B cell (primary cell): ENCODE measurements around the gene PMPCA. TPM values are rescaled to one million over a fixed set of nuclear protein-coding genes. Genes with fewer than 3 reads are reported as not detected.

Experiments used
- ATAC-seq: fragments of 200-7000 bp; cut with Tn5 transposase; one replicate; pipeline ENCODE4 v1.10.0; 2021; ENCODE audit warnings: low read depth, mild to moderate bottlenecking, moderate number of reproducible peaks, moderate library complexity
- CTCF ChIA-PET: fragments of 350-600 bp; sonication (Branson Sonifier 250); formaldehyde crosslinking; loops from one replicate; lab custom pipeline; 2021; ENCODE audit warnings: antibody characterized with exemption, inconsistent platforms; lab: Charles Lee
- POLR2A ChIA-PET: fragments of 350-600 bp; sonication (Branson Sonifier 250); formaldehyde crosslinking; loops from one replicate; lab custom pipeline; 2021; ENCODE audit warnings: antibody characterized with exemption; lab: Charles Lee
- DNase-seq: peaks from one replicate; pipeline ENCODE4 v3.0.0; 2013
- H2AFZ ChIP-seq: 2 replicates; pipeline ENCODE4 v1.6.1; 2012; ENCODE audit warnings: mild to moderate bottlenecking, low read depth, low read length; ENCODE audit not compliant: insufficient read depth, poor library complexity, severe bottlenecking
- H3K27ac ChIP-seq, 2 donors: 1 replicate in 1 of 2; 2 replicates in 1 of 2; pipeline ENCODE4 v1.5.1; 2012 to 2013; ENCODE audit warnings: low read length in 2 of 2, mild to moderate bottlenecking in 2 of 2, moderate library complexity in 1 of 2
- H3K27me3 ChIP-seq, 4 experiments: fragments of 200-600 bp in 1 of 4; sonication (generic) in 1 of 4; replicated peaks in 1 of 4; 1 replicate in 2 of 4; 2 replicates in 2 of 4; pipeline versions ENCODE4 v1.6.1 to v1.7.0; 2013 to 2016; ENCODE audit warnings: low read length in 3 of 4, mild to moderate bottlenecking in 2 of 4, mixed read lengths in 1 of 4, moderate library complexity in 1 of 4; ENCODE audit not compliant: insufficient read depth in 4 of 4, control insufficient read depth in 3 of 4; ENCODE audit errors: control extremely low read depth in 1 of 4
- H3K36me3 ChIP-seq, 2 experiments: replicated peaks in 1 of 2; 1 replicate in 1 of 2; 2 replicates in 1 of 2; pipeline versions ENCODE4 v1.6.1 to v1.7.1; 2013; ENCODE audit warnings: low read length in 1 of 2; ENCODE audit not compliant: insufficient read depth in 2 of 2, control insufficient read depth in 1 of 2; ENCODE audit errors: control extremely low read depth in 1 of 2, extremely low read depth in 1 of 2
- H3K4me1 ChIP-seq, 2 donors: fragments of 200-600 bp in 1 of 2; sonication (generic) in 1 of 2; 1 replicate in 1 of 2; 2 replicates in 1 of 2; pipeline versions ENCODE4 v1.5.1 to v1.6.1; 2013 to 2017; ENCODE audit warnings: low read length in 2 of 2; ENCODE audit not compliant: control insufficient read depth in 2 of 2, insufficient read depth in 2 of 2
- H3K4me2 ChIP-seq: replicated peaks from 2 replicates; pipeline ENCODE3; 2012; ENCODE audit warnings: mild to moderate bottlenecking, low read depth, low read length; ENCODE audit not compliant: poor library complexity, severe bottlenecking
- H3K4me3 ChIP-seq, 5 experiments: fragments of 200-600 bp in 1 of 5; sonication (generic) in 1 of 5; 1 replicate in 3 of 5; 2 replicates in 2 of 5; pipeline versions ENCODE4 v1.5.1 to v1.7.0; 2011 to 2016; ENCODE audit warnings: low read length in 4 of 5, mild to moderate bottlenecking in 4 of 5, low read depth in 2 of 5, control low read depth in 1 of 5, moderate library complexity in 1 of 5; ENCODE audit not compliant: insufficient read depth in 1 of 5; ENCODE audit errors: control extremely low read depth in 1 of 5, extremely low read depth in 1 of 5
- H3K79me2 ChIP-seq: fragments of 200-600 bp; sonication (generic); one replicate; pipeline ENCODE4 v1.6.0; 2016; ENCODE audit warnings: low read length; ENCODE audit not compliant: control insufficient read depth, insufficient read depth
- H3K9ac ChIP-seq: fragments of 200-600 bp; sonication (generic); 2 replicates; pipeline ENCODE4 v1.6.1; 2017; ENCODE audit warnings: mild to moderate bottlenecking, low read length, moderate library complexity
- H3K9me3 ChIP-seq, 3 donors: one replicate each; pipeline versions ENCODE4 v1.6.1 to v1.7.1; 2013; ENCODE audit warnings: low read length in 2 of 3; ENCODE audit not compliant: control insufficient read depth in 2 of 3, insufficient read depth in 1 of 3; ENCODE audit errors: control extremely low read depth in 1 of 3
- H4K20me1 ChIP-seq: 2 replicates; pipeline ENCODE4 v1.6.0; 2012; ENCODE audit warnings: mild to moderate bottlenecking, low read length; ENCODE audit not compliant: insufficient read depth, control insufficient read depth, poor library complexity, severe bottlenecking
- H3K27ac Mint-ChIP-seq: one replicate; pipeline ENCODE4 v1.8.0; 2021; ENCODE audit warnings: mixed read lengths
- H3K27me3 Mint-ChIP-seq: one replicate; pipeline ENCODE4 v1.8.0; 2021; ENCODE audit warnings: mixed read lengths
- H3K4me1 Mint-ChIP-seq: one replicate; pipeline ENCODE4 v1.8.0; 2021; ENCODE audit warnings: mixed read lengths
- H3K4me3 Mint-ChIP-seq: one replicate; pipeline ENCODE4 v1.8.0; 2021; ENCODE audit warnings: mixed read lengths
- H3K9me3 Mint-ChIP-seq: one replicate; pipeline ENCODE4 v1.8.0; 2022; ENCODE audit warnings: mixed read lengths; ENCODE audit not compliant: insufficient read depth
- EZH2 ChIP-seq: IDR thresholded peaks from 2 replicates; pipeline ENCODE4 v1.6.1; 2012; ENCODE audit warnings: borderline replicate concordance, low read depth, mild to moderate bottlenecking, moderate library complexity, low read length; ENCODE audit not compliant: insufficient read depth, poor library complexity, severe bottlenecking
- WGBS: methylation state at CpG from one replicate; pipeline ENCODE4 v1.1.5; 2013; ENCODE audit warnings: missing lambda C conversion rate; ENCODE audit not compliant: insufficient coverage; 5-methylcytosine and 5-hydroxymethylcytosine counted together
- intact Hi-C: fragments of 100-400 bp; cut with micrococcal nuclease; formaldehyde crosslinking; loops from one replicate; pipeline ENCODE4 v1.10.0; 2022
- polyA plus RNA-seq: library from polyadenylated mRNA; depleted of rRNA; stranded (reverse); fragments of >200 nt; gene quantifications from 2 replicates; pipeline ENCODE4 v1.2.3, GENCODE V29; 2012
- total RNA-seq, 2 donors: library from RNA; stranded (reverse); fragments of 120-200 nt in 1 of 2; gene quantifications; 1 replicate in 1 of 2; 2 replicates in 1 of 2; pipeline versions ENCODE4 v1.2.3 to v1.2.4, GENCODE V29; 2013 to 2022
- TF ChIP-seq, protein P1 (sequence below): fragments of 200-600 bp; IDR thresholded peaks from one replicate; pipeline ENCODE4 v1.8.0; 2022; ENCODE audit warnings: antibody characterized with exemption, mild to moderate bottlenecking

PMPCA gene
- total and polyA plus RNA-seq, 2 donors (not counting 1 experiment from before 2014, with no cell fraction given): 64.4 to 72.2 TPM

- H3K4me1 ChIP-seq: no peaks in the 10 kb centered on the region
- Mint-ChIP-seq H3K27ac (no peak overlapping the region), H3K4me1 (no peaks in the 10 kb centered on the region), H3K9me3 (no peaks in the 10 kb centered on the region), H3K4me3 (no peak overlapping the region), H3K27me3 (no peaks in the 10 kb centered on the region)
- H3K9ac ChIP-seq: no peak overlapping the region
- ATAC-seq: no peak
- intact Hi-C loops: no loop called here
- no peak overlapping the region for H2AFZ ChIP-seq
- peaks cover 29% of the 10 kb centered on the region for H4K20me1 ChIP-seq
- TF ChIP-seq EZH2: no peak
- TF ChIP-seq, protein P1, sequence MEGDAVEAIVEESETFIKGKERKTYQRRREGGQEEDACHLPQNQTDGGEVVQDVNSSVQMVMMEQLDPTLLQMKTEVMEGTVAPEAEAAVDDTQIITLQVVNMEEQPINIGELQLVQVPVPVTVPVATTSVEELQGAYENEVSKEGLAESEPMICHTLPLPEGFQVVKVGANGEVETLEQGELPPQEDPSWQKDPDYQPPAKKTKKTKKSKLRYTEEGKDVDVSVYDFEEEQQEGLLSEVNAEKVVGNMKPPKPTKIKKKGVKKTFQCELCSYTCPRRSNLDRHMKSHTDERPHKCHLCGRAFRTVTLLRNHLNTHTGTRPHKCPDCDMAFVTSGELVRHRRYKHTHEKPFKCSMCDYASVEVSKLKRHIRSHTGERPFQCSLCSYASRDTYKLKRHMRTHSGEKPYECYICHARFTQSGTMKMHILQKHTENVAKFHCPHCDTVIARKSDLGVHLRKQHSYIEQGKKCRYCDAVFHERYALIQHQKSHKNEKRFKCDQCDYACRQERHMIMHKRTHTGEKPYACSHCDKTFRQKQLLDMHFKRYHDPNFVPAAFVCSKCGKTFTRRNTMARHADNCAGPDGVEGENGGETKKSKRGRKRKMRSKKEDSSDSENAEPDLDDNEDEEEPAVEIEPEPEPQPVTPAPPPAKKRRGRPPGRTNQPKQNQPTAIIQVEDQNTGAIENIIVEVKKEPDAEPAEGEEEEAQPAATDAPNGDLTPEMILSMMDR: no peak
- no peak overlapping the region for H3K4me2 ChIP-seq
- CTCF ChIA-PET: no interaction called here
- H3K36me3 ChIP-seq: peaks cover 2 to 87% of the 10 kb centered on the region in 2 experiments
- DNase-seq: no peak
- WGBS: 98% methylated on average over 23 of the region's 23 CpGs
- H3K27me3 ChIP-seq: no peaks in the 10 kb centered on the region
- H3K79me2 ChIP-seq: peaks cover 50% of the 10 kb centered on the region
- POLR2A ChIA-PET: no interaction called here
- no peak overlapping the region for H3K4me3 ChIP-seq
- H3K27ac ChIP-seq: no peak overlapping the region
- no peaks in the 10 kb centered on the region for H3K9me3 ChIP-seq
Observed at GRCh38 chr9:136460772-136461325, 50.4 kb downstream of the PMPCA start.

DNA sequence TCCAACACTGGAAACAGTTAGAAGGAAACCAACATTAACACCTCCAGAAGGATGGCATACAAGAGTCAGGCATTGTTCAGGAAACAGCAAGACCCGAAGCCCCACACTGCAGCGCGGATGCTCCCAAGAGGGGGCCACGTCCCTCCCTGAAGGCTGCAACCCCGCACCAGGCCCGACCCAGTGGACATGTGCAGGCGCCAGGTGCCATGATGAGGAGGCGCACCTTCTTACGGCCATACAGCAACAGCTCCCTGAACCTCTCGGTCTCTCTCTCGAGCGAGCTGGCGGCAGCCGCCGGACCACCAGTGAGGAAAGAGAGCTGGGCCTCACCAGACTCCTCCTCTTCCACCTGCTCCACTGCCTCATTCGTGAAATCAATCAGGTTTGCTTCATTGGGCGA, 52.2 kb downstream of the PMPCA start:
- Histone ChIP-seq H3K9ac (no peak overlapping the region), H3K4me1 (no peaks in the 10 kb centered on the region), H4K20me1 (peaks cover 35% of the 10 kb centered on the region), H3K27me3 (no peaks in the 10 kb centered on the region), H2AFZ (no peak overlapping the region), H3K79me2 (peaks cover 67% of the 10 kb centered on the region), H3K27ac (no peak overlapping the region), H3K4me3 (no peak overlapping the region), H3K4me2 (no peak overlapping the region), H3K36me3 (peaks cover 2 to 89% of the 10 kb centered on the region in 2 experiments), H3K9me3 (no peaks in the 10 kb centered on the region)
- ChIA-PET CTCF (no interaction called here), POLR2A (no interaction called here)
- 98% methylated on average over 17 of the region's 17 CpGs for WGBS
- Mint-ChIP-seq H3K27ac (no peak overlapping the region), H3K4me1 (no peaks in the 10 kb centered on the region), H3K9me3 (no peaks in the 10 kb centered on the region), H3K4me3 (no peak overlapping the region), H3K27me3 (no peaks in the 10 kb centered on the region)
- intact Hi-C loops: no loop called here
- no peak for TF ChIP-seq EZH2
- TF ChIP-seq, protein P1: no peak
- DNase-seq: no peak
- no peak for ATAC-seq
